ENCODE results near the gene THBD.
A peak's percentile ranks its signal among the peaks of the same experiment; 100 is the strongest.

Gene THBD

GRCh38 chr20:23059846-23060245, 10.4 kb upstream of the THBD start:
- DNase-seq: no peak

- no peak for DNase-seq
Observed at GRCh38 chr20:23059001-23059400, 9.5 kb upstream of the THBD start.

GRCh38 chr20:23058240-23058639, 8.8 kb upstream of the THBD start:
- DNase-seq: no peak

GRCh38 chr20:23052904-23053303, 3.4 kb upstream of the THBD start:
- DNase-seq: no peak

- DNase-seq: peak in 1 of 2 experiments; percentile 48
Observed at GRCh38 chr20:23050847-23051627, 1.6 kb upstream of the THBD start.

- DNase-seq: peak in 1 of 2 experiments; percentile 30
Observed at GRCh38 chr20:23050076-23050838, 785 bp upstream of the THBD start.

GRCh38 chr20:23048283-23049200, 930 bp downstream of the THBD start:
- DNase-seq: peak; percentile 16 to 64

- peak in 1 of 2 experiments; percentile 16 for DNase-seq
Observed at GRCh38 chr20:23047738-23048214, 1.7 kb downstream of the THBD start.

- DNase-seq: no peak
Observed at GRCh38 chr20:23047001-23047737, 2.3 kb downstream of the THBD start.

GRCh38 chr20:23046431-23046830, 3.0 kb downstream of the THBD start:
- DNase-seq: no peak

- no peak for DNase-seq
Observed at GRCh38 chr20:23043376-23043775, 6.1 kb downstream of the THBD start.

GRCh38 chr20:23042270-23042669, 7.2 kb downstream of the THBD start:
- no peak for DNase-seq

GRCh38 chr20:23039885-23040508, 9.5 kb downstream of the THBD start:
- no peak for DNase-seq

GRCh38 chr20:23039136-23039875, 10.2 kb downstream of the THBD start:
- no peak for DNase-seq

GRCh38 chr20:23037017-23037481, 12.4 kb downstream of the THBD start:
- DNase-seq: no peak

- no peak for DNase-seq
Observed at GRCh38 chr20:23036371-23036770, 13.1 kb downstream of the THBD start.

- no peak for DNase-seq
Observed at GRCh38 chr20:23035731-23036130, 13.7 kb downstream of the THBD start.

GRCh38 chr20:23034721-23035671, 14.5 kb downstream of the THBD start, which contains the start of gene SSTR4:
Gene SSTR4 (plus strand): TSS chr20:23035312. CDS start chr20:23035484, 172 bp downstream.
- no peak for DNase-seq

GRCh38 chr20:23033918-23034317, 15.6 kb downstream of the THBD start:
- DNase-seq: no peak

GRCh38 chr20:23032750-23033078, 16.8 kb downstream of the THBD start:
- DNase-seq: no peak
